ENCODE results near the gene GUCY2C.

The GUCY2C gene

DNA sequence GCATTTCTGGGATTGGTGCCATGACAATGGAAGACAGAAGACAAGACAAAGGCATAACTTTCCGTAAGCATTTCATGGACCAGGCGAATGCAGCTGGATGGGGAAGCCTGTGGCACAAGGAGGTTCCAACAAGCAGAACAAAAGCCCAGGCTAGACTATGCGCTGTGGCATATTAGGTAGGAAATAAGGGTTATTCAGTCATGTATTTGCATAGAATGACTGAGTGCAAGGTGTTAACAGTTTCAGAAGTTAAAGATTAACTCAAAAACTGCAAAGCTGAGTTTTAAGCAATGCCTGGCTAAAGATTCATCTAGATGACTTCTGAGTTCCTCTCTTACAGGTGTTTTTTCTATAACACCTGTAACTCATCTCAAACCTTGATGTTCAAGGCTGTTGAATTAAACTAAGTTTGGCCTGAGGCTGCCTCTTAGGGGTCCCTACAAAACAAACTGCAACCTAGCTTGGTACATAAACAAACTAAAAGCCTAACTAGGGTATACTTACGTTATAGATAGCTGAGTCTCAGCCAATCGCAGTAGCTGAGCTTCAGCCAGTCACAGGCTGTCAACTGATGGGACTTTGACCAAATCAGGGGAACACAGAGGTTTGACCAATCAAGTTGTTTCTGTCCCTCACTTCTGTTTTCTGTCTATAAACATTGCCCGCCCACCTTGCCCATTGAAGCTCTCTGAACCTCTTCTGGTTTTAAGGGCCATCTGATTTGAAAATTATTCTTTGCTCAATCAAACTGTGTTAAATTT lies 76.5 kb downstream of the GUCY2C start:
- no peak for DNase-seq

DNA sequence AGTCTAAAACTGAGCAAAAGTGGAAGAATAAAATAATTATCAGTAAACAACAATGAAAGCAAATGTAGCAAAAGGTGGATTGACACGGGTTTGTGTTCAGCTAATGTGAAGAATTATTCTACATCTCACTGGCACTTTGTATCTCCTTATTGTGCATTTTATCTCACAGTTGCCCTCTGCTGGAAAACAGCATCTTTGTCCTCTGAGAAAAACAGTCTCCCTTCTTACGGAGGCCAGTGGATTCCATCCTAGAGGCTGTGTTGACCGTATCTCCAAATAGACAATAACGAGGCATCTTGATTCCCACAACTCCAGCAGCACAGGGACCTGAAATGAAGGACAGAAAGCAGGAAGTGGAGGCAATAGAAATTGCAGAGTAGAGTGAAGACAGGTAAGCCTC lies 77.4 kb downstream of the GUCY2C start:
- no peak for DNase-seq

DNA sequence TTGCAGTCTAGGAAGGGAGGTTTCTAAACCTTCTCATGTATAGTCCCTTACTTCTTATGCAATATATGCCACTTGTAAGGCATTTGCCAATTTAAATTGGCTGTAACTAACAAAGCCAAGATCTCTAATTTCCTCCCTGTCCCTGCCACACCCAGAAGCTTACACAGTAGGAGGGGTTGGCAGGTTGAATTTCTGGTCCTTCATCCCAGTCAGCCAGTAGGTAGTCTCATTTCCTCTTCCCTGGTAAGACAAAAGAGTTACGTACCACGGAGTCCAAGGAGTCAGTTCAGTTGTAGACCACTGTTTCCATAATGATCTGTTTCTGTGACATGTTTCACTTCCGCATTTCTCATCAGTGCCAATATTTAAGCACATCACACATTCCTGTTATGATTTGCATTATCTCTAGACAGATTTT lies 81.7 kb downstream of the GUCY2C start:
- no peak for DNase-seq

DNA sequence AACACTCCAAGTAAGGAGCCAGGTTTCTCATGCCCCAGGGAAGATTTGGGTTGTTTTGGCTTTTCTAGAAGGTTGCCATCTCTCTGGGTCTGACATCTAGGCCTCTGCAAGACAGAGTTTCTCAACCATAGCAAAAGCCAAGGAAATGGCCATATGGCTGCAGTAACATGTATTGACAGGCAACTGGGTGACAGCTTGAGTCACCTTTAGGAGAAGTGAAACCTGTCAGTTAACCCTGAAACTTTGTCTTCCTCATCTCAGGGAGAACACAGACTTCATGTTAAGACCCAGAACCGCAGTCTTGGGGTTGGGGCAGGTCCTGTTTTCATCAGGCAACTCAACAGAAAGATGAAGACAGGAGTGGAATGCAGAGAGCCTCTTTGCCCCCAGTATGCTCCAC lies 82.7 kb downstream of the GUCY2C start:
- DNase-seq, result no peak

DNA sequence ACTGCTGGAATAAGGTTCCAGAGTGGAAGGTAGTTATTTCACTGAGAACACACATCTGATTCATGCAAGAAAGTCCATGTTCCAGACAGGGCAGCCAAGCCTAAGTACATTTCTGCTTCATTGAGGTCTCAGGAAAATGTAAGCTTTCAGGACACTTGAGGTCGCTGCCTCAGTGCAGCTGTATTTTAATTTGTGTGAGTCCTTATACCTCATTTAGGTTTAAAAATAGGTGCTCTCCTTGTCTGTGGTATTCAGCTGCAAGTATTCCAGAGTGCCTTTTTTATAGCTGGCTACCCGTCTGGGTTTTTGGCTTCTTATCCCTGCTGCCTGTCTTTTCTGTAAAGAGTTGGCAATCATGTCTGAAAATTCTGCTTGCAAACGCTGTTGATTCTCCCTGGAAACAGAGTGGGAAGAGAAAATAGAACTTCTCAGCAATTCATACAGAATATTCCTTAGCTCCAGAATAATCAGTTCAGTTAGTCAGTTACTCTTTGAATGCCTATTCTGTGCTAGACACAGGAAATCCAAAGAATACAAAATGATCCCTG lies 83.4 kb downstream of the GUCY2C start:
- DNase-seq, result no peak

DNA sequence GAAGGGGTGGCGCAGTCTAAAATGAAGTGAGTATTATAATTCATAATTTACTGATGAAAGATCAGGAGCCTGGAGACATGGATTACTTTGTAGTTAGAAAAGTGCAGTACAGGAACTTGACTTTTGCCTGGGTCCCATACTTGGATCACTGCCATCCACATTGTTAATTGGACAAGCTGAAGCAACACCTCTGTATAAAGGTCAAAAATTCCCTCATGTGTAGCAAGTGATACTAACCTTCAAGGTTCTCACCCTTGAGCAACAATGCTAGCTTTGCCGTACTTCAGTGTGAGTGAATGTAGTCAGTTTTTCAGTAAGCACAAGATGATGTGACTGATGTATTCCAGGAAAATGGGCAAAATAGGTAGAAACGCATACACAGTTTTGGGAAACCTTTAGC lies 84.1 kb downstream of the GUCY2C start:
- DNase-seq, result no peak

DNA sequence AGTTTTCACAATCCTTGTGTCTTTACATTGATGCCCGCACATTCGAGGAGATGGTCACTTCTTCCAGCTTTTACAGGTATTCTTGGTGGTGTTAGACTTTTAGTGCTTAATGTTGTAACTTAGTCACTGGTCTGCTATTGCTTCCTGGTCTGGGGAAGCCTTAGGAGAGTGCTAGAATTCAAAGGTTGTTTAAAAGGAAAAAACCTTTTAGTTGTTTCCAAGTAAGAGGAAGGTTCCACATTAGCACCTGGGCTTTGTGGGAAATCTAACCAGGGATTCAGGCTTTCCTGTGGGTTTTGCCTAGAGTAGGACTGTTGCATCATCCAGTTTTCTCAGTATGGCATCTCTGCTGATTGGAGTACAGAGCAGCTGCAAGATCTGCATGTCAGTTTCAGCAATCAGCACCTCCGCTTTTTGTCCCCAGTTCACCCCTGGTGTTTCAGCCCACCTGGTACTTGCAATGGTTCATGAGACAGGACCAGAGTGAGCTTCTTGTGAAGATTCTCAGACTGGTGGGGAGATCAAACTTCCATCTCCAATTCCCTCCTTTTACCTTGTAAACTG lies 84.7 kb downstream of the GUCY2C start:
- DNase-seq, result no peak

DNA sequence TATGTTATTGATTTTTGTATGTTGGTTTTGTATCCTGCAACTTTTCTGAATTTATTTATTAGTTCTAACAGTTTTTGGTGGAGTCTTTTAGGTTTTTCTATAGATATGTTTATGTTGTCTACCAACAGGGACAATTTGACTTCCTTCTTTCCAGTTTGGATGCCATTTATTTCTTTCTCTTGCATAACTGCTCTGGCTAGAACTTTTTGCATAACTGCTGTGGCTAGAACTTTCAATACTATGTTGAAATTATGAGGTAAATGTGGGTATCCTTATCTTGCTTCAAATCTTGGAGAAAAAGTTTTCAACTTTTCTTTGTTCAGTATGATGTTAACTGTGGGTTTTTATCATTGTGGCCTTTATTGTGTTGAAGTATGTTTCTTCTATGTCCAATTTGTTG lies 88.8 kb downstream of the GUCY2C start:
- DNase-seq, result no peak

DNA sequence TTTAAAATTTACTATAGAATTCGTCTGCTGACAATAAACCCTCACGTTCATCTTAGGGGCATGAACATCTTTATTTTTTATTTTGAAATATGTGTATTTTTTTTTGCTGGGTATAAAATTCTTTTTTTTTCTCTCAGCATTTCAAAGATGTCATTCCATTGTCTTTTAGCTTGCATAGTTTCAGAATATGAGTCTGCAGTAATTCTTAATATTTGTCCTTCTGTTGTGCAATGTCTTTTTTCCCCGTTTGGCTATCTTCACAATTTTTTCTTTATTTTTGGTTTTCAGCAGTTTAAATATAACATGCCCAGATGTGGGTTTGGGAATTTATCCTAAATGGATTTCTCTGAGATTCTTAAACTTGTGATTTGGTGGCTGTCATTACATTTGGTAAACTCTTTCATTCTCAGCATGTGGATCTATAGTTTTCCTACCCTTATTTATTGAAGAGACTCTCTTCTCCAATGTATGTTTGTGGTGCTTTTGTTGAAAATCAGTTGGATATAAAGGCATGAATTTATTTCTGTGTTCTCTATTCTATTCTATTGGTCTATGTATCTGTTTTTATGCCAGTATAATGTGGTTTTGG lies 90.9 kb downstream of the GUCY2C start:
- no peak for DNase-seq

DNA sequence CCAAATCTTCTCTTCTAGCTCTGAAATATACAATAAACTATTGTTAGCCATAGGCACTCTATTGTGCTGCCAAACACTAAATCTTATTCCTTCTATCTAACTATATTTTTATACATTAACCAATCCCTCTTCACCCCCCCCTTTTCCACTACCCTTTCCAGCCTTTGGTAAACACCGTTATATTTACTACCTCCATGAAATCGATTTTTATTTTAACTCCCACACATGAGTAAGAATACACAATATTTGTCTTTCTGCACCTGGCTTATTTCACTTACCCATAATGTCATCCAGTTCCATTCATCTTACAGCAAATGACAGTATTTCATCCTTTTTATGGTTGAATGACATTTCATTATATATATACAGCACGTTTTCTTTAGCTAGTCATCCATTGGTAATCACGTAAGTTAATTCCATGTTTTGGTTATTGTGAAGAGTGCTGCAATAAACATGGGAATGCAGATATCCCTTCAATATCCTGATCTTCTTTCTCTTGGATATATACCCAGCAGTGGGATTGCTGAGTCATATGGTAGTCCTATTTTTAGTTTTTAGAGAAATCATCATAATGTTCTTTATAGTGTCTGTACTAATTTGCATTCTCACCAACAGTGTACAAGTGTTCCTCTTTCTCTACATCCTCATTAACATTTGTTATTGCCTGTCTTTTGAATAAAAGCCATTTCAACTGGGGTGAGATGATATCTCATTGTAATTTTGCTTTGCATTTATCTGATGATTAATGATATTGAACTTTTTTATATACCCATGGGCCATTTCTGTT lies 94.5 kb downstream of the GUCY2C start:
- DNase-seq, result no peak

DNA sequence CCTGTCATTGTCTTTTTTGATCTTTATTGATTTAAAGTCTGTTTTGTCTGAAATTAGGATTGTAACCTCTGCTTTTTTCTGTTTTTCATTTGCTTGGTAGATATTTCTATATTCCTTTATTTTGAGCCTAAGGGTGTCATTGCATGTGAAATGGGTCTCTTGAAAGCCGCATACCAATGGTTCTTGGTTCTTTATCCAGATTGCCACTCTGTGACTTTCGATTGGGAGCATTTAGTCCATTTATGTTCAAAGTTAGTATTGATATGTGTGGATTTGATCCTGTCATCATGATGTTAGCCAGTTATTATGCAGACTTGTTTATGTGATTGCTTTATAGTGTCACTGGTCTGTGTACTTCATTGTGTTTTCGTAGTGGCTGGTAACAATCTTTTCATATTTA lies 98.9 kb downstream of the GUCY2C start:
- no peak for DNase-seq

DNA sequence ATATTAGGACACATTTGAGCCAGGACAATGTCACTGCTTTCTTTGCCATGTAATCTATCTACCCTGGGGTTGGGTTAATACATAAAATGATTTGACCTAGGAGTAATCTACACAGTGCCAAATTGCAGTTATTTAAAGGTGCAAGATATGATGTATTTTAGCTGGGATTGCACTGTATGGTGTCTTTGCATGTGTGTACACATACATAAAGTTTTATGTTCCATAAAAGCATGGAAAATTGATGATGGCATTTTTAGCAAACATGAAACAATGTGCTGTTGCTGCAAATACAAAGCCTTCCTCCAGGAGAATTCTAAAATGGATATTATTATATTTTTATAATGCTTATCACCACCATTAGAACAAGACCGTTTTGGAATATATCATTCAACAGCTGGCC lies 104.7 kb downstream of the GUCY2C start:
- DNase-seq, result no peak

DNA sequence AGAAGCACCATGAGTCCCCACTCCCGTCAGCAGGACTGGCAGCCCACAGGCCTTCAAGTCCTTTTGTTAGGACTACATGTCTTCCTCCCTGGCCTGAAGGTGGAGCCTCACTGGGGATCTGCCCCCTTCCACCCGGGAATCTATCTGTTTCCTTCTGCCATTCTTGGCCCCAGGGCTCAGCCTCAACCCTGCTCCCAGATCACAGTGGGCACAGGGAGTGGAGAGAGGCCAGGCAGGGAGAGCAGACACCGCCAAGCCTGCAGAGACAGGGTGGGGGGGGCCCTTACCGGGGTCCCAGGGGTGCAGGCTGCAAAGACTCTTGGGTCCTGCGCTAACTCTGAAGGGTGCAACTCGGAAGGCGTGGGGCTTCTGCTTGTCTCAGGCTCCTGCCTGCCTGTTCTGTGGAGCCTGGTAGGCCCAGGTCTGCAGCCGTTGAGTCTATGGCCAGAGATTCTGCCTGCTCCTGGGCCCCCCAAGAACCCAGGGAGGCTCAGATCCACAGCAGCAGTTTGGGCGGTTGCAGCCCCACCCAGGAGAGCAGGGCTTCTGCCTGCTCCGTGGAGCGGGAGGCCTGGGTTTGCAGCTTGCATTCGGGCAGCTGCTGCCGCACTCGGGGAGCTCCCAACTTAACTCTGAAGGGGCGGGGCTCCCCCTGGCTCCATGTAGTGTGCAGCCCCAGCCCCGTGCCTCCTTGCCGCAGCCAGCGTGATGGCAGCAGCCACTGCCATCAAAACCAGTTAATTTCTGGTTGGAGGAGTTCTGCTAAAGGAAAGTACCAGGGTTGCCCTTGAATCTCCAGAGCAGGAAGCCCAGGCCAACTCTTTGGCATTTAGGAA lies 107.0 kb downstream of the GUCY2C start:
- no peak for DNase-seq

DNA sequence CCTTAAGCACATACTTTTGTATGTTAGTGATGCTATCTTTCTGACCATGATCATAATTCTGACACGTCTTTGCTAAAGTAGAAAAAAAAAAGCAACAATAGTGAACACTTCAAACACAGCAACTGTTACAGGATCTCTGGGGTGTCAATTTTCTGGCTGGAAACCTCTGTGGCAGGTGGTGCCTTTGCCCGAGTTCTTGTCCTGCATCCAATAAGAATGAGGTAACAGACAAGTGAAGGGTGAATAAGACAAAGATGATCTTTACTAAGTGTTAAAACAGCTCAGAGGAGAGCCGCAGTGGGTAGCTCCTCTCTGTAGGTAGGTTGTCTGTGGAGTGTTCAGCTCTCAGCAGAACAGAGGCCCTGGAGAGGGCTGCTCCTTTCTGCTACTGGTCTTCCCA lies 107.8 kb downstream of the GUCY2C start:
- DNase-seq, result no peak

DNA sequence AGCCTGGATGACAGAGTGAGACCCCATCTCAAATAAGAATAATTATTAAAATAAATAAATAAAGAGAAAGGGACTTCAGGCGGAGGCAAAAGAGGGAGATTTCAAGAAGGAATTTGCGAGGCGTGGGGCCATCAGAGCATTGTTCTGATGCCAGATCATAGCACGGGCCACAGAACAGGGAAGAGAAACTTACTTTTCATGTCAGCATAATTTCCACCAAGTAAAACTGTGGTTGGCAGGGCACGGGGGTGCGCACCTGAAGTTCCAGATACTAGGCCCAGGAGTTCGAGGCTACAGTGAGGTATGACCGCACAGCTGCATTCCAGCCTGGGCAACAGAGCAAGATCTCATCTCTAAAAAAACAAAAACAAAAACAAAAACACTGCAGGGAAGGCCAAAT lies 117.8 kb downstream of the GUCY2C start:
- DNase-seq, result no peak

DNA sequence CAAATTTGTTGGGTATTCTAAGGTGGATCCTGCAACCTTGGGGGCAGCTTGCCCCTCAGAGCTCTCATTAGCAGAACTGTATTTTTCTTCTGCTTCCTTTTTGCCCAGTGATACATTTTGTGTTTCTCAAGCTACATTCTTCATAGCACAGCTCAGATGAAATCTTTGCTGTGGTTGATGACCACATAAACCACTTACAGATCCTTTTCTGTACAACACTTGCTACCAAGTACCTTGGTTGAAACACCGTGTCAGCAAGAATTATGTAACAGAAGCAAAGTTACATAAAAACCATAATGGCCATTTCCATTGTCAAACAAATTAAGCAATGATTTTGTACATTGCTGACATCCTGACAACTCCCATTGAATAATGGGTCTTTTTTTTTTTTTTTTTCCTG lies 119.1 kb downstream of the GUCY2C start:
- DNase-seq, result no peak

DNA sequence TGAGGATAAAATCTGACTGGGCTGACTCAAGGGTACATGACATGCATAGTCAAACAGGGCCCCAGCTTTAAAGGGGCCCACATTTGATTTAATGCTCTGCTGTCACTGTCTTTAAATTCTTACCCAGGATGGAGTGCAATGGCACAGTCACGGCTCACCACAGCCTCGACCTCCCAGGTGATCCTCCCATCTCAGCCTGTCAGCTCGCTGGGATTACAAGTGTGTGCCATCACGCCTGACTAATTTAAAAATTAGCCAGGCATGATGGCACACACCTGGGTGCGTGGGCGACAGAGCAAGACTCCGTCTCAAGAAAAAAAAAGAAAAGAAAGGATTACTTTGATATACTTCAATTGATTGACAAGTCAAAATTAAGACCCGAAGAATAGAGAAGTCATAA lies 119.5 kb downstream of the GUCY2C start:
- DNase-seq, result no peak

DNA sequence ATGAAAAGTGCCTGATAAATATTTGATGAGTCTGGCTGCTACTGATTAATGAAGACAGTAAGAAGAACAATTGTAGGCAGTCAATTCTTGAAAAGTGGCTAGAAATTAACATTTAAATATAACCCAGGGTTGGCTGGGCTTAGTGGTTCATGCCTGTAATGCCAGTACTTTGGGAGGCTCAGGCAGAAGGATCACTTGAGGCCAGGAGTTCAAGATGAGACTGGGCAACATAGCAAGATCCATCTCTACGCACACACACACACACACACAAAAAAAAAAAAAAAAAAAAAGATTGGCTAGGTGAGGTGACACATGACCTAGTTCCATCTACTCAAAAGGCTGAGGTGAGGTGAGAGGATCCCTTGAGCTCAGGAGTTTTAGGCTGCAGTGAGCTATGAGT lies 120.8 kb downstream of the GUCY2C start:
- no peak for DNase-seq

DNA sequence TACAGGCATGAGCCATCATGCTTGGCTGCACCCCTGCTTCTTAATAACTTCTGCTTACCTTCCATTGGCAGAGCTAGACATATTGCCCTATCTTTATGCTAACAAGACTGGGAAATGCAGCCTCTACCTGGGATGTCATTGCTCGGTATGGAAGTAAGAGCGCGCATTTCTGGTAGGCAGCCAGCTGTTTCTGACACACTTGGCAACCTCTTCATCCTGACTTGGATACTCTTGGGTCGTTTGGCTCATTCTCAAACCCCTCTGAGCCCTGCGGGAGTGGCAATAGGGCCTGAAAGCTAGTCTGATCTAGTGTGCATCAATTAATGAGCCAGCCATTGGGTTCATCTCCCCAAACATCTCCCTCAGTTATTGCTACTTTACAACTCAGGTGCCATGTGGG lies 123.3 kb downstream of the GUCY2C start:
- no peak for DNase-seq

DNA sequence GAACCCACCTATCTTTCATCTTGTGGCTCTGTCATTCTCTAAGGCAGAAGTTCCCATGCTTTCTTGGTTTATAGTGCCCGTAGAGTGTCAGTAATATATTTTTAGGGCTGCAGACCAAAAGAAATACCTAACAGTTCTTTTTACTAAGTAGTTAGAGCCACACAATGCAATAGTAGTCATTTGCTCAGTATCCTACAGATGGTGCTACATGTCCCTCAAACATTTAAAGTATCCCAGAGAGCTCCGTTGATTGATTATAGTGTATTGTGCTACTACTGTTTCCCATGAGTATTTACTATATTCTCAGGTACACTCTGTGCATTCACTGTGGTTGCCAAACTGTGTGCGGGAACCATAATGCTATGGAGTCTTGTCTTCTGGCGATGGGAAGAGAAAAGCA lies 124.0 kb downstream of the GUCY2C start:
- no peak for DNase-seq

DNA sequence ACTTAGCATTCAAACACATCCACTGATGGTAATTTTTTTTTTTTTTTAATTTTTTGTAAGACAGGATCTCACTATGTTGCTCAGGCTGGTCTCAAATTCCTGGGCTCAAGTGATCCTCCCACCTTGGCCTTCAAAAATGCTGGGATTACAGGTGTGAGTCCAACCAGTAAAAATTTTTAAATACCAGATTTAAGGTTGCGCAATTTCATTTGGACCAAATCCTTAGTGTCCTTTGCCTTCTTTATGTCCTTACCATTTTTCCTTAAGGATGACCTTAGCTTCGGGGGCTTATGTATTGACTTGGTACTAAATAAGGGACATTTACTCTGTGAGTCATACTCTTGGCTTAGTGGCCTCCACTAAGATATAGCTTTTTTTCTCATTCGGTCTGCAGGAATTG lies 124.6 kb downstream of the GUCY2C start:
- no peak for DNase-seq

DNA sequence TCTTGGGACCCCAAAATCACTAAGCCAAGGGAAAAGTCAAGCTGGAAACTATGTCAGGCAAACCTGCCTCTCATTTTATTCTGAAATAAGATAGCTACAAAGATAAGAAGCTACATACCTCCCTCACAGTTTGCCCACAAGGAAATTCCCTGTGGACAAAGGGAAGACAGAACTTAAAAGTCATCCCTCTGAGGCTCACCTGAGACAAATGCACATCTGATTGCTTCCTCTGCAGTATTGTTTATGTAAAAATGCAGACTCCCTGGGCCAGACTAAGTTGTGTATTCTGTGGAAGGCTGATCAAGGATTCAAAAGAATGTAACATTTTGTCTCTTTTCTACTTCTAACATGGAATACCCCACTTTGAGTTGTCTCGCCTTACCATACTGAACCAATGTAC lies 126.2 kb downstream of the GUCY2C start:
- DNase-seq, result no peak

Measured in activated CD4-positive, alpha-beta T cell treated with anti-CD3 and anti-CD28 coated beads for 48 hours (primary cell).